C4-2B (cell line): Measurements from ENCODE around the gene ZFYVE26.

Experiments used
- CTCF ChIP-seq: fragments of 450-650 bp; conservative IDR thresholded peaks from 2 replicates; pipeline ENCODE4 v1.5.1; 2017; ENCODE audit warnings: mild to moderate bottlenecking
- ZFX ChIP-seq: fragments of 450-650 bp; IDR thresholded peaks from 2 replicates; pipeline ENCODE4 v1.6.1; 2017

DNA sequence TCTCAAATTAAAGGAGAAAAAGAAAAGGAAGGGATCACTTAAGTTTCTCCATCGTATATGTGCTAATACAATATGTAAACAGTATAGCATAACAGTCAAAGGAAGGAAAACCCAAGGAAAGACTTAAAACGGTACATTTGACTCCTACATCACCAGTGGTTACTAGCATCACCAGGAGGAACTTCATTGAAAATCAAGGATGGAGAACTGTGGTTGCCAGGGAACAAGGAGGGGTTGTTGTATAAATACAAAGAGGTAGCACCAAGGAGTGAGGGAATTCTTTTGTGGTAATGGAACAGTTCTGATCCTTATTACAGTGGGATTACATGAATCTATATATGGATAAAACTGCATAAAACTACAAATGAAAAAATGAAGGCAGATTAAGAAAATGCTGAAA lies 1.6 kb downstream of the ZFYVE26 start:
- no peak for TF ChIP-seq CTCF
- no peak for TF ChIP-seq ZFX
